GM18520 (cell line): Measurements from ENCODE around the gene NOTCH4.
"Not testable (repeated sequence)": the region's sequence is repeated elsewhere in the genome, so short reads cannot be mapped to it uniquely, and the experiment has no call there.

Experiments used
- ATAC-seq: cut with Tn5 transposase; IDR thresholded peaks from one replicate; pipeline ENCODE4 v1.9.1; 2021; ENCODE audit not compliant: unreplicated experiment

The NOTCH4 gene

GRCh38 chr6:32194825-32195651 is 28.8 kb downstream of the NOTCH4 start:
- no peak for ATAC-seq

GRCh38 chr6:32194388-32194787 is 29.5 kb downstream of the NOTCH4 start:
- ATAC-seq: no peak

- not testable (repeated sequence) for ATAC-seq
These were observed 30.8 kb downstream of the NOTCH4 start for GRCh38 chr6:32193096-32193495.

GRCh38 chr6:32192608-32193039 is 31.2 kb downstream of the NOTCH4 start, which contains the start of gene GPSM3:
TSS of gene GPSM3 (minus strand) at chr6:32192643. CDS start at chr6:32192513, 130 bp downstream.
- ATAC-seq: no peak

- no peak for ATAC-seq
These were observed 31.9 kb downstream of the NOTCH4 start for GRCh38 chr6:32191696-32192607.

GRCh38 chr6:32190911-32191677 is 32.8 kb downstream of the NOTCH4 start:
- ATAC-seq: no peak

- no peak for ATAC-seq
These were observed 33.6 kb downstream of the NOTCH4 start, which contains the start of gene PBX2 for GRCh38 chr6:32190054-32190851. TSS of gene PBX2 (minus strand) at chr6:32190202. CDS start at chr6:32189915, 287 bp downstream.

GRCh38 chr6:32189742-32190053 is 34.2 kb downstream of the NOTCH4 start:
- no peak for ATAC-seq

GRCh38 chr6:32189069-32189741 is 34.7 kb downstream of the NOTCH4 start:
- no peak for ATAC-seq

- ATAC-seq: no peak
These were observed 35.3 kb downstream of the NOTCH4 start for GRCh38 chr6:32188381-32189068.

- ATAC-seq: not testable (repeated sequence)
These were observed 36.0 kb downstream of the NOTCH4 start for GRCh38 chr6:32187725-32188380.

GRCh38 chr6:32187009-32187709 is 36.7 kb downstream of the NOTCH4 start:
- ATAC-seq: no peak

GRCh38 chr6:32186151-32186840 is 37.6 kb downstream of the NOTCH4 start:
- ATAC-seq: not testable (repeated sequence)

GRCh38 chr6:32185681-32186131 is 38.2 kb downstream of the NOTCH4 start:
- not testable (repeated sequence) for ATAC-seq

GRCh38 chr6:32184084-32184640 is 39.7 kb downstream of the NOTCH4 start, which contains the start of gene AGER:
TSS of gene AGER (minus strand) at chr6:32184253. CDS start at chr6:32184222, 31 bp downstream.
- ATAC-seq: no peak

GRCh38 chr6:32183483-32184083 is 40.3 kb downstream of the NOTCH4 start:
- no peak for ATAC-seq
